ENCODE results near the gene PIEZO1. TPM values are rescaled to one million over a fixed set of nuclear protein-coding genes. Genes with fewer than 3 reads are reported as not detected.

The PIEZO1 gene
- total RNA-seq, 3 donors from 2014 or later, result 71.4 to 218 (median 129) TPM

GRCh38 chr16:88693420-88694177, 91.4 kb downstream of the PIEZO1 start:
- intact Hi-C loops (cut with DNase I, micrococcal nuclease), result no loop called here
- H3K4me3 ChIP-seq, result no peak overlapping the region
- no peaks in the 10 kb centered on the region for H3K9me3 ChIP-seq
- no peak for TF ChIP-seq CTCF (IDR thresholded peaks at IDR 0.05)
- peaks cover 10% of the 10 kb centered on the region for H3K4me1 ChIP-seq (ENCODE audit: low read depth)
- ATAC-seq, result no peak
- H3K36me3 ChIP-seq (ENCODE audit: low read depth), result no peaks in the 10 kb centered on the region
- DNase-seq, result no peak

- no peak overlapping the region for H3K4me3 ChIP-seq
- no peak for DNase-seq
- no peaks in the 10 kb centered on the region for H3K9me3 ChIP-seq
- H3K36me3 ChIP-seq (ENCODE audit: low read depth), result no peaks in the 10 kb centered on the region
- no peak for TF ChIP-seq CTCF (IDR thresholded peaks at IDR 0.05)
- peaks cover 14% of the 10 kb centered on the region for H3K4me1 ChIP-seq (ENCODE audit: low read depth)
- no peak for ATAC-seq
- intact Hi-C loops (cut with DNase I, micrococcal nuclease), result no loop called here
Observed at GRCh38 chr16:88692861-88693260, 92.2 kb downstream of the PIEZO1 start.

- DNase-seq (peak in 2 of 3 donors; percentile 54 to 73), ATAC-seq (peak; percentile 50)
- intact Hi-C loops (cut with DNase I, micrococcal nuclease), result no loop called here
- Histone ChIP-seq H3K4me1 (ENCODE audit: low read depth) (peaks cover 18% of the 10 kb centered on the region), H3K4me3 (no peak overlapping the region), H3K9me3 (no peaks in the 10 kb centered on the region), H3K36me3 (ENCODE audit: low read depth) (no peaks in the 10 kb centered on the region)
- no peak for TF ChIP-seq CTCF (IDR thresholded peaks at IDR 0.05)
Observed at GRCh38 chr16:88691924-88692560, 93.0 kb downstream of the PIEZO1 start.

GRCh38 chr16:88691129-88691813, 93.7 kb downstream of the PIEZO1 start:
- no peak for ATAC-seq
- H3K36me3 ChIP-seq (ENCODE audit: low read depth), result no peaks in the 10 kb centered on the region
- H3K4me1 ChIP-seq (ENCODE audit: low read depth), result peaks cover 22% of the 10 kb centered on the region
- intact Hi-C loops (cut with DNase I, micrococcal nuclease), result no loop called here
- H3K4me3 ChIP-seq, result no peak overlapping the region
- no peaks in the 10 kb centered on the region for H3K9me3 ChIP-seq
- peak in 1 of 3 donors; percentile 57 for DNase-seq
- TF ChIP-seq CTCF (IDR thresholded peaks at IDR 0.05), result no peak

GRCh38 chr16:88690341-88691128, 94.5 kb downstream of the PIEZO1 start:
- intact Hi-C loops (cut with DNase I, micrococcal nuclease), result no loop called here
- ATAC-seq (no peak), DNase-seq (no peak)
- Histone ChIP-seq H3K4me1 (ENCODE audit: low read depth) (peaks cover 22% of the 10 kb centered on the region), H3K9me3 (no peaks in the 10 kb centered on the region), H3K4me3 (no peak overlapping the region), H3K36me3 (ENCODE audit: low read depth) (no peaks in the 10 kb centered on the region)
- TF ChIP-seq CTCF (IDR thresholded peaks at IDR 0.05), result no peak
